H4 (cell line): Measurements from ENCODE around the gene TRIM66. TPM values are rescaled to one million over a fixed set of nuclear protein-coding genes. Genes with fewer than 3 reads are reported as not detected.

Experiments
- DNase-seq: peaks from one replicate; pipeline ENCODE4 v3.0.0-alpha.2; 2015; ENCODE audit warnings: low spot score
- total RNA-seq: library from RNA; depleted of rRNA; stranded (reverse); fragments of >200 nt; shearing (Covaris generic); gene quantifications from 2 replicates; pipeline ENCODE4 v1.2.3, GENCODE V29; 2014

The TRIM66 gene
- total RNA-seq, 1 experiment from 2014 or later, result 3.4 TPM

DNA sequence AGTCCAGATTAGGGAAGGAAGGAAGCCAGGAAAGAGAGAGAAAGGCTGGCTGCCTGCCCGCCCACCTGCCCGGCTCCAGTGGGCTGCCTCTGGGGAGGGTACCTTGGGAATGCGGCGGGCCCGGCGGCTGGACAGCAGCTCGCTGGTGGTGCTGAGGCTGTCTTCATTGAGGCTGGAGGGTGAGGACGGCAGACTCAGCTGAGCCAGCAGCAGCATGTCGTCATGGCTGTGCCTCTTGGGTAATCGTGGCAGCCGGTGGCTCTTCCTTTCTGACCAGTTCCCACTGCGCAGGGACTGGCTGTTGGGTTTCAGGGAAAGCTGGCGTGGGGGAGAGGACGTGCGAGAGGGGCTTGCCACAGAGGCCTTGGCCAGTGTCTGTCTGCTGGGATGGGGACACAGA is 33.0 kb upstream of the TRIM66 start:
- DNase-seq, result no peak

DNA sequence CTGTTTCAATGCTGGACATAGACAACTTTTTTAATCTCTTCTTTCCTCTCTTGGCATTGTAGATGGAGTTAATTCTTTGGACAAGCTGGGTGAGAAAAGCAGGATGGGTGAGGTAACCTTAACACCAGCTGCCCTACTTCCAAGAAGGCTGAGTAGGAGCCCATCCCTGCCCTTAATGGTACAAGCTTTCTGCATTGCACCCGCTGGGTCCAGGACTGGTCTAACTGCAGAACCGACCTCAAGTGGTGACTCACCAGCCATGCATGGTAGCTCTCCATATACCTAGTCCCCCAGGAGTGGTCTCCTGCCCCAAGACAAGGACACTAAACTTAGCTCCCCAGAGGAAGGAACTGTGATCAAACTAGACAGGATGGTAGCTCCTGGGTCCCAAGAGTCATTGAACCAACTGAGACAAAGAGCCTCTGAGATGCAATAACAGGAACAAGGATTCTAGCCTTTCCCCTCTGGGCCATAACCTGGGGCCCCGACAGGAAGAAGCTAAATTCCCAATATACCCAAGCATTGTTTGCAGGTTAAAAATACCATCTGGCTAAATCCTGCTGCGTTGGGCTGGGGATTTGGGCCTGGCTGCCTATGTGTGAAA is 32.3 kb upstream of the TRIM66 start:
- no peak for DNase-seq

DNA sequence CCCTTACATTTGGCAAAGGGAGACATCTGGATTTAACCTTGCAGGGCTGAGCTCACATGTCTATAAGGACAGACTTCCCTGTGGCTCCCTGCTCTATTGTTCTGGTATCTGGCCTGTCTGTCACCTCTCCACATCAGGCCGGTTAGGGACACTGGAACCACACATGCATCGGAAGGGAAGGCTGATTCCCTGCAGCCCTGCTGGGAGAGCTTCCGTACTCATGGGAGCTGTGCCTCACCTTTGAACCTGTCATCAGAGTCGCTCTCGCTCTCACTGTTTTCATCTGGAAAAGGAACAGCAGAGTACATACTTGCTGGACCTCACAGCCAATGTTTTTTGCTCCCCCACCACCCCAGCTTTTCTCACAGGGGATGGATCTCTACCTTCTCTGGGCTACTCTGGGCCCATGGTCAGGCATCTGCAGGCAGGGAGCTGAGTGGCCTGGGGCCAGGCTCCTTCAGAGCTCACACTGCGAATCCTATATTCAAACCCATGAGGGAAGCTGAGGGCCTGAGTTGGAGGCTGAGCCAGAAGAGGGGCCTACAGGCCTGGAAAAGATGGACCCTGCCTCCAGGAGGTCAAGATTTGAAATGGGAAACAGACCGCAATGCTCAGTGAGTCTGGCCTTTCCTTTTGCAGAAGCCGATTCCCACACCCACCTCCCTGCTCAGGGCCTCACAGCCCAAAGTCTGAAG is 31.4 kb upstream of the TRIM66 start:
- DNase-seq, result no peak

DNA sequence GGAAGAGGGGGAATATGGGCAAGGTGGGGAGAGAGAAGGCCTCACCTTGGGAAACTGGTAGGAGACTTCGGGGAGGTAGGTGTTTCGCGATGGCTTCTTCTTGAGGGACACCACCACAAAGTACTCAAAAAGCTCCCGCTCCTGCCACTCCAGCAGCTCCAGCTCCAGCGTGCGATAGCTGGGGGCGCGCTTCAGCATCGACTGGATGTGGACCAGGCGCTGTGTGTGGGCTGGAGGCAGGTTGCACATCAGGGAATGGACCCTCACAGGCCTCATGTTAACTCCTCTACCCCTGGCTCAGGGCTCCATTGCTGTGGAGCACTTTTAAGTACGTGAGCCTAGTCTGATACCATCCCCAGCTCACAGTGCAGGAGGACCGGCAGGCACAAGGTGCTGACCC is 30.0 kb upstream of the TRIM66 start:
- no peak for DNase-seq

DNA sequence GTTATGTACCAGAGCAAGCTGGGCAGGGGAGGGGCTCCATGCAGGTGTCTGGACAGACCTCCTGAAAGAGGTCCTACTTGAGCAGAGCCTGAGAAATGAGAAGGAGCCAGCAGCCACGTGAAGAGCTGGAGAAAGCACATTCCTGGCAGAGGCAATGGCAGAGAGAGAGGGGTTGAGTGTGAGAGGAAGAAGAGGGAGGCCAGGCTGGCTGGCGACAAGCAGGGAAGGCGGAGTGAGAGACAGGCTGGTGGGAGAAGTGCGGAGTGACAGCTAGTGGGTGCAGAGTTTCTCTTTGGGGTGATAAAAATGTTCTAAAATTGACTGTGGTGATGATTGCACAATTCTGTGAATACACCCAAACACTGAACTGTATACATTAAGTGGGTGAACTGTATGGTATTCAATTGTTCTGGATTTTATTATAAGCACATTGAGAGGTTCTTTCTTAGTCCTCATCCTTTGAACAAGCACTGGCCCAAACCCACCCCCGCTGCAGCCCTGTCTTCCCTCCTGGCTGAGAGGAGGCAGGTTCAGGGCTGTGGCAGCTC is 29.5 kb upstream of the TRIM66 start:
- DNase-seq, result no peak

DNA sequence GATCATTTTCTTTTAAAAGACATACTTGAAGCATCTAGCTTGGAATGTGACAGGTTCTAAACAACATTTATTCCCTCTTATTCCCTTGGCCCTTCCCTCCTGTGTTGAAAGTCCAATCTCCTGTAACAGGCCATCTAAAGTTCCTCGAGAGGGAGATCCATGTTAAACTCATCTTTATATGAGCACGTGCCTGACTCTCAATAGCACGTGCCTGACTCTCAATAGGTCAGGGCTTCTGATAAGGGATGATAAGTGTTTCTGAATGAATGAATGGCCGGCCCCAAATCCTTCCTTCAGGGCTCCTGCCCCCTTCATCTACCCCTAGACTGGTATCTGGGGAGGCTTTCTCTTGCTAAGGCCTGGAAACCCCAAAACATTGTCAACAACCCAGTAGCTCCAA is 27.3 kb upstream of the TRIM66 start:
- no peak for DNase-seq

DNA sequence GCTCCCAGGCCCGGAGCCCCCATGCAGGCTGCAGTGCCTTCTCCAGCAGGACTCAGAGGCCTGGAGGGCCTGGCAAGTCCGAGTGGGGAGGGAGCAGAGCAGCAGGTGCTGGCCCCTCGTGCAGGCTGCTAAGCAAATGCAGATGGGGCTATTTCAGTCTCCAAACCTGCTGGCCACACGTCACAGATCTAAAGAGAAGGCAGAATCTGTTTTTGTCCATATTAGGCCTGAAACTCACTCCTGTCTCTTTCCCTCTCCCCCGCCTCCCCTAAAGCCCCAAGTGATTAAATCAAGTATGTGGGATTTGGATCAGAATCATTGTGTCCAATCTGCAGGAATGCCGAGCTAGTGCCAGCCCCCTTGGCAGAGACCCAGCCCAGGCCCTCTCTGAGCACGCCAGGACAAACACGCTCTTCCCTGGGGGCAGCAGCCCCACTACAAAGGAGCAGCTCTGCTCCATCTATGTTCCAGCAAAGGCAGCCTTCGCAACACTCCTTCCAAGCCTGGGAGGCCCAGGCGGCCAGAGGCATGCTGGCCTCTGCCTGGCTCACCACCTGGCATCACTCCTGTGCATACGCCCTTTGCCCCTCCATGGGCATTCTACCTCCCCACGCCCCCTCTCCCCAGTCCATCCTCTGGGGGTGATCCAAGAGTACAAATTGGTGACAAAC is 26.7 kb upstream of the TRIM66 start:
- no peak for DNase-seq

DNA sequence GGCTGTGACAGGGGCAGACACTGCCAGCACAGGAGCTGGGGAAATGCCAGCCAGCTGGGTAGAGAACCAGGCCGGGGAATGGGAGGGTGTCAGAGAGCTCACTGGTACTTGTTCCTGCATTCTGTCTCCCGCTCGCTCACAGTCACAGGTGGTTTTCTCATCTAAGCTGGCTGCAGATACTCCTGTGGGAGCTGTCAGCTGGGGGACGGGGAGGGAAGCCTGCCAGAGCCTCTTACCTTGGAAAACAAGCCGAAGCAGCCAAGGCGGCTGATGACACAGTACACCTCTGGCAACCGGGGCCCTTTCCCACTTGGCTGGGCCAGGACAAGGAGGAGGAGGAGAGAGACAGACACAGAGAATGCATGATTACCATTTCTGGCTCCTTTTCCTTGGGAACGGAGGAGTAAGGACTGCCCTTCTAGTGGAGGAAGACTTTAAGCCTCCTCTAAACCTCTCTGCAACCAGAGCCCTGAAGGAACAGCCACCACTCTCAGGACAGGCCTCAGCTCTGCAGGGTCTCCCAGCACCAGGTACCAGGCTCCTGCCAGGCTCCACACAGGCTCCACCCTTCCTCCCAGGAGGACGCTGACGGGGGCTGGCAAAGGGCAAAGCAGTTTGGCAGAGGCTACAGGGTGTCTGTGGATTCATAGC is 25.2 kb upstream of the TRIM66 start:
- DNase-seq, result no peak

DNA sequence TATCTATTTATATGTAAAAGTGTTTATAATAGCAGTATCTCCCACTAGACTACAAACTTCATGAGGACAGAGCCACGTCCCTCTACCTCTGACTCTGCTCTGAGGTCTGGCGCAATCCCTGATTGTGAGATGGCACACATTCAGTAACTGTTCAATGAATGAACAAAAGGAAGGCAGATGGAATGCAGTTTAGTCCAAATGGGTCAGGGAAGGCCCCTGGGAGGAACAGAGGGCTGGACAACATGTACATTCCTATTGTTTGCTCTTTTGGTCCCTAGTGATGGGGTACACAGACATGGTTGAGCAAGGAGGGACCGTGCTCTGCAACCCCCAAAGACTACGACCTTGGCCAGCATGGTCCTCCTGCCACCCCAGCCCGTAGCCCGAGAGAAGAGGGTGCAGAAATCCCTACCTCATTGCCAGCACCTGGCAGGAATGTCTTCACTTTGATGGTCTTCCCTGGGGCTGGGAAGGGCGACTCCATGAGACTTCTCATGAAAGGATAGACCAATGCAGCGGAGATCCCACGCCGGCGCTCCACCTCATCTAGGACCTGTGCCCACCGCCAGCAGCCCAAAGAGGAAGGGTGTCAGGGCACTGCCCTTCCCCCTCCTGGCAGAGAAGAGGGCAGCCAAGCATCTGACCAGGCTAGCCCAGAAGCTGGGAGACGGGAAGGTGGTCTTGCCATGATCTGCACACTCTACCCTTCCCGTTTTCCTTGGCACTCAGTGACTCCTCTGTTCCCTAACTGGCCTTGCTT is 24.4 kb upstream of the TRIM66 start:
- no peak for DNase-seq

DNA sequence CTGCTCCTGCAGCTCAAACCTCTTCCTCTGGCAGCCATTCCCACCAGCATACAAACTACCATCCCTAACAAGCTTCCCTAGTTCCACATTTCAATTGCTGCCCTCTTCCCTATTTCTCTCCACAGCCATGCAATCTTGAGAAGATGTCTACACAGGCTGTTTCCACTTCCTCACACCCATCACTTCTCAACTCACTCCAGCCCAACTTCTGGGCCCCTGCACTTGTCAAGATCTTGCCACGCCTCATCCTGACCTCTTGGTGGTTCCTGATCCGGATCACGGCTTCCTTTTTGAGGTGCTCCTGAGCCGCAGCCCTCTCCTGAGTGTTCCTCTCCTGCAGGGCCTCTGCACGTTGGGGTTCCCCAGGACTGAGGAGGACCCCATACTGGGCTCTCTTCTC is 22.7 kb upstream of the TRIM66 start:
- no peak for DNase-seq

DNA sequence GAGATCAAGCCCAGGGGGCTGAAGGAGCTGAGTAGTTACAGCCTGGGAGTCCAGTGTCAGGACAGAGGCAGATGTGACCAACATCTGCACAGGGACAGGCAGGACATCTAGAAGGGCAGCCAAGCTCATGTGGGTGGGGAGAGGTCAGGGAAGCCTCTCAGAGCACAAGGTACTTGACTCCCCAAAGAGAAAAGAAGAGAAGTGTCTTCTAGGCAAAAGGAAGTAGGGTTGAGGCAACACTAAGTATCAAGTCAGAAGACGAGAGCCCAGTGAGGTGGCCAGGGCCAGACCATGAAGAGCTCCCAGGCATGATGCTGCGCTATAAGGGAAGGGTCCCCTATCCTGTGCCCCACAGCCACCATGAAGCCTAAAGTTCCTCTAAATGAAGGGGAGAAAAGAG is 21.7 kb upstream of the TRIM66 start:
- DNase-seq, result no peak

DNA sequence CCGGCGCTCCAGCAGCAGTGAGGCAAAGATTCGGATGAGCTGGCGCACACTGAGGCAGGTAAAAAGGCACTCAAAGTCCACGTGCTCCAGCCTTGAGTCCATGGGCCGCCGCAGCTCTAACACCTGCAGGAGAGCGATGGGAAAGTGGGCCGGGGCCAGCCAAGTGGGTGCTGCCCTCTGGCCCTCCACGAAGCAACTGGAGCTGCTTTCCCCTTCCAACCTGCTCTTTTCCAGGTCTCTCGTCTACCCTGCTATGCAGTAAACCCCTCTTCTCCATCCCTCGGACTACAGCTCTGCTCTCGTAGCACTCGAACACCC is 20.1 kb upstream of the TRIM66 start:
- no peak for DNase-seq

DNA sequence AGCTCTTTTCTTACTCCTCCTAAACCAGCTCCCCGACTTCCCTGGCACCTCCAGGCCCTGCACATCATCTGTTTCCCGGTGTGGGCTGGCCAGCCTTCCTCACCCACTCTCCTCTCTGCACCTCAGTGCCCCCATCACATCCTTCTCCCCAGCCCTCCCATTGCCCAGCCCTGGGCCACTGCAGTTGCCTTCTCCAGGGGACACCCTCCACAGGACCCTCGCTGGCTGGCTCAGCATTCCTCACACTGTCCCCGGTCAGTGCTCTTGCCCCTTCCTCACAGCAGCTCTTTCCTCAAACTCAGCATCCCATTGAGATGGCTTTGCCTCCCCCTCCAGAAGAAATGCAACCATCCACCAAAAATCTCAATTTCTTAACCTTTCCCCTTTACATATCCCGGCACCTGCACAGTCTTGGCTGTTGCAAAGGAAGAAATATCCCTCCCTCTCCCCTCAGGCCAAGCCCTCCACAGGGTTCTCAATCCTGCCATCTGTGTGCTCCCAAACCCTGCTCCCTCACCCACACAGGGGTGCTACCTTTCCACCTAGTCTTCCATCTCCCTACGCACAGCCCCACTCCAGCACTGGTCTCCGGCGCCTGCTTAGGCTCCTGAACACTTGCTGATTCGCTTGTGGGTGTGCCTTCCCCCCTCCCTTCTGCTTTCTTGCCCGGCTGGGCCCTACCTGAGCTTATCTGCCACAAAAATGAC is 19.6 kb upstream of the TRIM66 start:
- no peak for DNase-seq

DNA sequence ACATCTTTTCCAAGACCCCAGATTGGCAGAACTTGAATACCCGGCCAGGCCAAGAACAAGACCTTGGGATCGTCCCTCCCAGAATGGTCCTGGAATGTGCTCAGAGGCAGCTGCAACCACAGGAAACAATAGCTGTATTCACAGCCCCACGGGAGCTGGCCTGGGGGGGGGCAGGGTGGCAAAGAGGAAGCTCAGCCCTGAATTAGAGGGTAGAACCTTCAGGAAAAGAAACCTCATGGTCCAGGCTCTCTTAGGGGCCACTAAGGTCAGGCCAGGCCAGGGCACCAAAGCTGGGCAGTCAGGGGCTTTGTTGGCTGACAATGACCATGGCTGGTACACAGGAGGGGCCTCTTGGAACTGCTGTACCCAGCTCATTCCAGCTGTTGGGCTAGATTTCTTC is 17.4 kb upstream of the TRIM66 start:
- peak; percentile 74 for DNase-seq

DNA sequence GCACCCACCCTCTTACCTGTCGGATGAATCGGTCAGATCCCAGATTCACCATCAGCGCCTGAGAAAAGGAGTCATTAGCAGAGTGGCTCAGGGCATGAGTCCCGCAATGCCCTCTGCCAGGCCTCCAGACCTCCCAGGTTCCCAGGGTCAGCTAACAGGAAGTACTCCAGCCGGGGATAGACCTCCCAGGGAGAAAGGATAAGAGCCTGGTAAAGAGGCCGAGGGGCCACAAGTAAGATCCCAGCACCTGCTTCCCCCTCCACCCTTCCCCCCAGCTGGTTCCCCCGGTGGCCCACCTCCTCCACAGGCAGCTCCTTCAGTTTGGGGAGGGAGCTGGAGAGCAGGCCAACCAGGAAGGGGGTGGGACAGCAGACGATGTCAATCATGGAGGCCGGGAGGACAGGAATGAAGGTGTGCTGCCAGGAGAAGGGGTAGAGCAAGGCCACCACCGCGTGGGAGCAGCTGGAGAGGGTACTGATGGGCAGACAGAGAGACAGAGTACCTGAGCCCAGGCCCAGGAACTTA is 16.5 kb upstream of the TRIM66 start:
- no peak for DNase-seq

DNA sequence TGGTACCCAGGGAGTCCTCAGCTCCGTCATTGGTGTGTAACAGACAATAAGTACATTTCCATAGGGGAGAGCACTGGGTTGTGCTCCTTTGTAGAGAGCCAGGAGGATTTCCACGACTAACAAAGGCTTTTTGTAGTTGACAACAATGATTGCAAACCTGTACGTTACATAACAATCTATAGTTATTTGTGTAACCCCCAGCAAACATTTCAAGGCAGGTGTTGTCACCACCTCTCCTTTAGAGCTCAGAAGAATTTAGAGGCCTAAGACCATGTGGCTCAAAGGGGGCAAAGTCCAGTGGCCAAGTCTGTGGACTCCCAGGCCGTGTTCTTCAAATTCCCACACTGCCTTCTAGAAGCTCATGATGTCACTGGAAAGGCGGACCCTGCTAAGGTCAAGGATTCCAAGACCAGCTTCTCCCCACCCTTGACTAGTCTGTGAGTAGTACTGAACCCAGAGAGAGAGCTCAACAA is 15.9 kb upstream of the TRIM66 start:
- no peak for DNase-seq

DNA sequence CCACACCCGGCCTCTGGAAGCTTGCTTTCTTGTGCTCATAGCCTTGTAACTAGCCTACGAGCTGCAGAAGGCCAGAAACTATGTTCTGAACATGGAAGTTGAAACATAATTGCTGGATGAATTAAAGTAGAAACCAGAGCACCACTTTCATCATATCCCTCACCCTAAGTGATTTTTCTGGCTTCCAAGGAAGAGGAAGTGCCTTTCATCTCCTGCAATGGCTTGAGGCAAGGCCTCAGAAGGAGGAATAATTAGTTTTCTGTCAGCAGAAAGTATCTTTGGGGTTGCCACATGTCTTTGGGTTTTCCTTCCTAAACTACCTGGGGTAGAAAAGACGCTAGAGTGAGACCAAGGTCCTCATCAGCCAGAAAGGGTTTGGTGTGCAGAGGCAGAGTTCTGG is 14.6 kb upstream of the TRIM66 start:
- DNase-seq, result no peak

DNA sequence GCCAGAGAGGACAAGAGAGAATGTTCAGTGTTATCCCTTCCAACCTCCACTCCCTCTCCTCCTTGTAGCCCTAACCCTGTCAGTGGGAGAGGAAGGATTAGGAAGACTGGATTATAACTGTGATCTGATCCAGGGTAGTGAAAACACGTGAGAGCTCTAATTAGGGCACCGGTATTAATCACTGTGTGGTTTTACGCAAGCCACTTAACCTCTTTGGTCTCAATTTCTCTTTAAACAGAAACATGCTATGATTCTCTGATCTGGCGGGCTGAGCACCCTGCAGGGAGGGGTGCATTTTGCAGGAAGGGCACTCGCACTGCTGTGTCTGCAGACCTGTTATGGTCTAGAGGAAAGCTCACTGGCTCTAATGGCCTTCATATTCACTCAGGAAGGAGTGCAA is 11.7 kb upstream of the TRIM66 start:
- DNase-seq, result no peak

DNA sequence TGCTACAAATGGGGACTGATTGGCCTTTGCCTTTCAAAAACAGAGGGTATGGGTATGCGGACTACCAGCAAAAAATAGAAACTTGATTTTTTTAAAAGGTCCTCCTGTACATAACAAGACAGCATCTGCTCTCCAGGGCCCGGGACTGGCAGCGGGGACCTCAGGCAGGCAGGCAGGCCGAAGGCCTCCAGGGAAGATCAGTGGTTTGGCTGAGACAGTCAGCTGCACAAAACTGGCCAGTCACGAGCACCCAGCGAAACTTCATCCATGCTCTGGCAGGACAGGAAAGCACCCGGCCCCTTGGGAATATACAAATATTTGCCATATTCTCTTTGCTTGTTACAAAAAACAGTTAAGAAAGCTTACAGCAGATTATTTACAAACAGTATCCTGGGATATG is 11.1 kb upstream of the TRIM66 start:
- no peak for DNase-seq

DNA sequence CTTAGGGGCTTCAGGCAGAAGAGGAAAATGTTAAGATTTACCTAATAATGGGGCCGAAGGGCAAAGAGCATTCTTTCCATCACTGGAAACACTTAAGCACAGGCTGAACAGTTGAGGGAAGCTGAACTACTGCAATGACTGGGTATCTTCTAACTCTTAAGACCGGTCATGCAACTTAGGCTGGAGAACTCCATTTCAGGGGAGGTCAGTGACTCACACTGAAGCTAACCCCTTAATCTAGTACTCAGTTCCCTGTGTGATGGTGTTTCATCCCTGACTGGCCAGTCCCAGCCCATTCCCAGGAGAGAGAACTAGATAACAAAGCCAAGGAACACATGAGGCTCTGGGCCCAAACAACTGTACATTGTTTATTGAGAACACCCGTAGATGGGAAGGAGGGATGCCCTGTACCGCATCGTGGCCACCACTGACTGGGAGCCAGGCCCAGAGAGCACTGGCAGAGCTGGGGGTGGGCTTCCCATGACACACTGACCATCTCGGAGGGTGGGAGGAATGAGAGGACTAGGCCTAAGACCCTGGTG is 10.6 kb upstream of the TRIM66 start:
- DNase-seq, result no peak

DNA sequence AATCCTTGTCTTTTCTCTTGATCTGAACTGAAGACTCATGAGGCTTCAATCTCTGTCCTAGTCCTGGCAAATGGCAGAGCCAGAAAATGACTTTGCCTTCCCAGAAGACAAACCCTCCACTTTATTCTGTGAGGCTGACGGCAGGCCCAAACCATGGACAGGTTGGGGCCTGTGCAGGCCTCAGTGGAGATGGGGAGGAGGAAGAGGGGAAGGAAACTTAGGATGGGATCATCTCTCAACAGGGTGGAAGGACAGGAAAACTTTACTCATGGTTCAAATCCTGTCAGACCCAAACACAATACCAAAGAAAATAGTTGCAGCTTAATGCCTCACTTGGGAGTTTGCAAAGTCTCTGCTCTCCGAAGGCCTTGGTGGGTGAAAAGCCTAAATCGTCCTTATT is 10.0 kb upstream of the TRIM66 start:
- DNase-seq, result no peak
